Lower lobe of right lung (tissue), 2 donors: ENCODE measurements around the gene STK4. TPM values are rescaled to one million over a fixed set of nuclear protein-coding genes. Genes with fewer than 3 reads are reported as not detected.

ENCODE experiments used
- ATAC-seq, 2 donors: fragments of 200-7000 bp; cut with Tn5 transposase; one replicate each; pipeline ENCODE4 v1.9.1; 2020 to 2022; ENCODE audit warnings: mild to moderate bottlenecking in 2 of 2, moderate library complexity in 2 of 2
- DNase-seq: peaks from one replicate; pipeline ENCODE4 v3.0.0-alpha.2; 2020
- H3K27ac ChIP-seq: fragments of 200-600 bp; one replicate; pipeline ENCODE4 v1.8.0; 2022
- H3K27me3 ChIP-seq: fragments of 200-600 bp; one replicate; pipeline ENCODE4 v1.8.0; 2022; ENCODE audit warnings: low read depth
- H3K36me3 ChIP-seq: fragments of 200-600 bp; one replicate; pipeline ENCODE4 v1.8.0; 2022; ENCODE audit warnings: mild to moderate bottlenecking
- H3K4me1 ChIP-seq: fragments of 200-600 bp; one replicate; pipeline ENCODE4 v1.8.0; 2022
- H3K4me3 ChIP-seq: fragments of 200-600 bp; one replicate; pipeline ENCODE4 v1.8.0; 2022; ENCODE audit warnings: mild to moderate bottlenecking
- H3K9me3 ChIP-seq: fragments of 200-600 bp; one replicate; pipeline ENCODE4 v1.8.0; 2022
- intact Hi-C: fragments of 100-400 bp; cut with DNase I; formaldehyde crosslinking; loops from one replicate; pipeline ENCODE4 v1.11.0; 2022
- total RNA-seq: library from RNA; stranded (reverse); fragmentation: NEBNext Ultra II Directional; extraction: Animal tissue kit (Norgen Biotek cat#: 25700); gene quantifications from one replicate; pipeline ENCODE4 v1.2.1, GENCODE V29; 2021
- TF ChIP-seq, protein P1 (sequence below): fragments of 200-600 bp; IDR thresholded peaks from one replicate; pipeline ENCODE4 v1.8.0; 2022; ENCODE audit warnings: antibody characterized with exemption, mild to moderate bottlenecking
- donor health status: DM: no; HTN: yes; CAD: no; lungs with severe emphysema.

The STK4 gene
- total RNA-seq, 1 donor from 2014 or later, result 73.4 TPM

DNA sequence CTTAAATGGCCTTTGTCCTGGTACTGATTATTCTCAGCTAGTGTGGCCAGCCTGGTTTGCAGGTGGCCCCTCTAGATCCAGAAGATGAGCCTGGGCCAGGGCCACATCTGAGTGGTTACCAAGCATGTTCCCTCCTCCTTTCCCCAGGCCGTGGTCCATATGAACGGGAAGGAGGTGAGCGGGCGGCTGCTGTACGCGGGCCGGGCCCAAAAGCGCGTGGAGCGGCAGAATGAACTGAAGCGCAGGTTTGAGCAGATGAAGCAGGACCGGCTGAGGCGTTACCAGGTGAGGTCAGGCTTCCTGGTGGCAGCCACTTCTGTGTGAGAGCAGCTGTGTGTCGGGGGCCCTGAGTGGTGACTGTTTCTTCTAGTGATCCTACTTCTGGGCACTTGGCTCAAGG, 44.9 kb upstream of the STK4 start:
- no peaks in the 10 kb centered on the region for H3K4me1 ChIP-seq
- DNase-seq (no peak), ATAC-seq (no peak)
- H3K27ac ChIP-seq, result no peak overlapping the region
- H3K27me3 ChIP-seq, result no peaks in the 10 kb centered on the region
- H3K4me3 ChIP-seq, result no peak overlapping the region
- no peaks in the 10 kb centered on the region for H3K9me3 ChIP-seq
- TF ChIP-seq, protein P1, sequence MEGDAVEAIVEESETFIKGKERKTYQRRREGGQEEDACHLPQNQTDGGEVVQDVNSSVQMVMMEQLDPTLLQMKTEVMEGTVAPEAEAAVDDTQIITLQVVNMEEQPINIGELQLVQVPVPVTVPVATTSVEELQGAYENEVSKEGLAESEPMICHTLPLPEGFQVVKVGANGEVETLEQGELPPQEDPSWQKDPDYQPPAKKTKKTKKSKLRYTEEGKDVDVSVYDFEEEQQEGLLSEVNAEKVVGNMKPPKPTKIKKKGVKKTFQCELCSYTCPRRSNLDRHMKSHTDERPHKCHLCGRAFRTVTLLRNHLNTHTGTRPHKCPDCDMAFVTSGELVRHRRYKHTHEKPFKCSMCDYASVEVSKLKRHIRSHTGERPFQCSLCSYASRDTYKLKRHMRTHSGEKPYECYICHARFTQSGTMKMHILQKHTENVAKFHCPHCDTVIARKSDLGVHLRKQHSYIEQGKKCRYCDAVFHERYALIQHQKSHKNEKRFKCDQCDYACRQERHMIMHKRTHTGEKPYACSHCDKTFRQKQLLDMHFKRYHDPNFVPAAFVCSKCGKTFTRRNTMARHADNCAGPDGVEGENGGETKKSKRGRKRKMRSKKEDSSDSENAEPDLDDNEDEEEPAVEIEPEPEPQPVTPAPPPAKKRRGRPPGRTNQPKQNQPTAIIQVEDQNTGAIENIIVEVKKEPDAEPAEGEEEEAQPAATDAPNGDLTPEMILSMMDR, result no peak
- intact Hi-C loops, result no loop called here
- peaks cover 13% of the 10 kb centered on the region for H3K36me3 ChIP-seq

DNA sequence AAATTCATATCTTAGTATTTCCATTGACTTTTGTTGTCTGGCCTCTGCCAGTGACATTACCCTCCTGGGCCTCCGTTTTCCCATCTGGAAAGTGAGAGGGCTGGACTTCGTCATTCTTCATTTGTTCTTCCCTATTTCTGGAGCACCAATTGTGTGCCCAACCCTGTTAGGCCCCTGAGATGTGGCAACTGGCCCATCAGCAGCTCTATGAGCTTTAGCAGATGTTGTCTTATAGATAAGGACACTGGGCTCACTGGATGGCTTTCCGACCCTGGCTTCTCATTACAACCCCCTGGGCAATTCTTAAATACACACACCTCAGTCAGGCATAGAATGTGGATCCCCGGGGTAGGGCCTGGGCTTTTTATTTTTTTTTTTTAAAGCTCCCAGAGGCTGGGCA, 41.8 kb upstream of the STK4 start:
- intact Hi-C loops, result no loop called here
- TF ChIP-seq, protein P1, result no peak
- Histone ChIP-seq H3K4me1 (no peaks in the 10 kb centered on the region), H3K4me3 (no peak overlapping the region), H3K27me3 (no peaks in the 10 kb centered on the region), H3K36me3 (peaks cover 10% of the 10 kb centered on the region), H3K27ac (no peak overlapping the region), H3K9me3 (no peaks in the 10 kb centered on the region)
- DNase-seq, result no peak
- no peak for ATAC-seq

DNA sequence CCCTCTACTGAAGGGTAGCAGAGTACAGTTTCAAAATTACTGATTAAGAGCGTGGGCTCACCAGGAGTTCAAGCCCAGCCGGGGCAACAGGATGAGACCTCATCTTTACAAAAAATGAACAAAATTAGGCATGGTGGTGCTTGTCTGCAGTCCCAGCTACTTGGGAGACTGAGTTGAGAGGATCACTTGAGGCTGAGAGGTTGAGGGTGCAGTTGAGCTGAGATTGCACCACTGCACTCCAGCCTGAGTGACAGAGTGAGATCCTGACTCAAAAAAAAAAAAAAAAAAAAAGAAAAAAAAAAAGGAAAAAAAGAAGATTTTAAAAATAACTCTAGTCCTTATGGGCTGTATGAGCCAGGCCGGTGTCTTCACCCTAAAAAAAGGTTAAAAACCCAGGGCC, 37.7 kb upstream of the STK4 start:
- Histone ChIP-seq H3K9me3 (no peaks in the 10 kb centered on the region), H3K4me3 (no peak overlapping the region), H3K4me1 (no peaks in the 10 kb centered on the region), H3K27ac (no peak overlapping the region), H3K36me3 (peaks cover 27% of the 10 kb centered on the region), H3K27me3 (no peaks in the 10 kb centered on the region)
- peak in 1 of 2 donors; percentile 58 for ATAC-seq
- TF ChIP-seq, protein P1, result no peak
- intact Hi-C loops, result no loop called here
- no peak for DNase-seq

DNA sequence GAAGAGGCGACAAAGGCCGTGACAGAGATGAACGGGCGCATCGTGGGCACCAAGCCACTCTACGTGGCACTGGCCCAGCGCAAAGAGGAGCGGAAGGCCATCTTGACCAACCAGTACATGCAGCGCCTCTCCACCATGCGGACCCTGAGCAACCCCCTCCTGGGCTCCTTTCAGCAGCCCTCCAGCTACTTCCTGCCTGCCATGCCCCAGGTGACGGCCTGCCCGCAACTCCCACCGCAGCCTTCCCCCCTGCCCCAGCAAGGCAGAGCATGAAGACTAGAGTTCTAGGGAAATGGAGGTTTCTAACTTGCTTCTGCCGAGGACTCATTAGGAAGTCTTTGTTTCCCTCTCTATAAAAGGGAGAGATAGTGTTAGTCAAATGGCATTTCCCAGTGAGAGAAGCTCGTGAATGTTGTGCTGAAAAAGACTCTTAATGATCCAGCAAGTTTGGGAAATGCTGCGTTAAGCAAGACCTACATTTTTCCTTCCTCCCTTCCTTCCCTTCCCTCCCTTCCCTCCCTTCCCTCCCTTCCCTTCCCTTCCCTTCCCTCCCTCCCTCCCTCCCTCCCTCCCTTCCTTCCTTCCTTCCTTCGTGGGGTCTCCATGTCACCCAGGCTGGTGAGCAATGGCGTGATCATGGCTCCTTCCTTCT, 35.7 kb upstream of the STK4 start:
- no peak for DNase-seq
- TF ChIP-seq, protein P1, result no peak
- intact Hi-C loops, result no loop called here

DNA sequence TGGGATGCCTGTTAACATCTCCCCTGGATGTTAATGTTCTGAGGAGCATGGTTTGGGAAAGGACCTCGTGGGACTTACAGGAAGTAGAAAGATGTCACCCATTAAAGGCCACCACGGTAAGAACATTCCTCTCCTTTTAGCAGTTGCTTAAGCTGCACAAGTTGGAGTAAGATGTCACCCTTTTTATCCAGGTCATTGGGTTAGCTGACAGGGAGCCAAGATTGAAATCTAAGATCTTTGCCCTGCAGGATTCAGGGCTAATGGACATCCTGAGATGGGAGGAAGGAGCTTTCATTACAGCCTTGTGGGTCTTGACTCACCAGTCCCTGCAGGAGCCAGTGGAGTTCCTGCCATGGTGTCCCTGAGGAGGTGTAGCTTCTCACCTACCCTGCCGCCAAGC, 34.4 kb upstream of the STK4 start:
- Histone ChIP-seq H3K9me3 (no peaks in the 10 kb centered on the region), H3K36me3 (peaks cover 45% of the 10 kb centered on the region), H3K4me3 (no peak overlapping the region), H3K27me3 (no peaks in the 10 kb centered on the region), H3K4me1 (no peaks in the 10 kb centered on the region), H3K27ac (no peak overlapping the region)
- DNase-seq (no peak), ATAC-seq (no peak)
- intact Hi-C loops, result no loop called here
- TF ChIP-seq, protein P1, result no peak

More for the DNA sequence above, 35.7 kb upstream of the STK4 start:
- Histone ChIP-seq H3K27me3 (no peaks in the 10 kb centered on the region), H3K27ac (no peak overlapping the region), H3K4me1 (no peaks in the 10 kb centered on the region), H3K4me3 (no peak overlapping the region), H3K9me3 (no peaks in the 10 kb centered on the region), H3K36me3 (peaks cover 35% of the 10 kb centered on the region)
- no peak for ATAC-seq
